AG04450 (cell line): Measurements from ENCODE around the gene SLC38A5. TPM values are rescaled to one million over a fixed set of nuclear protein-coding genes. Genes with fewer than 3 reads are reported as not detected.

ENCODE experiments used
- CTCF ChIA-PET: fragments of 300-600, 350-600 bp; formaldehyde crosslinking; extraction: SDS; loops from one replicate; lab custom pipeline; 2022; ENCODE audit warnings: antibody characterized with exemption, inconsistent platforms; lab: Charles Lee
- POLR2A ChIA-PET: fragments of 350-600 bp; formaldehyde crosslinking; extraction: SDS; loops from one replicate; lab custom pipeline; 2021; ENCODE audit warnings: antibody characterized with exemption, inconsistent platforms; lab: Yijun Ruan, JAX
- DNase-seq: peaks from one replicate; pipeline ENCODE4 v3.0.0-alpha.2; 2011; ENCODE audit warnings: low read depth, low spot score
- H3K27ac ChIP-seq: one replicate; pipeline ENCODE4 v1.5.1; 2012; ENCODE audit warnings: low read depth, low read length, control low read depth
- H3K27me3 ChIP-seq: one replicate; pipeline ENCODE4 v1.6.0; 2012; ENCODE audit warnings: low read length; ENCODE audit not compliant: control insufficient read depth, insufficient read depth
- H3K4me3 ChIP-seq: 2 replicates; pipeline ENCODE4 v1.5.1; 2011; ENCODE audit warnings: mild to moderate bottlenecking, low read depth, low read length, control low read depth
- H3K9me3 ChIP-seq: 2 replicates; pipeline ENCODE4 v1.5.1; 2012; ENCODE audit warnings: low read length; ENCODE audit not compliant: control insufficient read depth, insufficient read depth
- CTCF ChIP-seq: IDR thresholded peaks from 2 replicates; pipeline ENCODE4 v1.5.1; 2011; ENCODE audit warnings: low read depth, low read length, control low read depth, inconsistent platforms
- polyA plus RNA-seq: library from polyadenylated mRNA; depleted of rRNA; stranded (reverse); fragments of >200 nt; gene quantifications from 2 replicates; pipeline ENCODE4 v1.2.3, GENCODE V29; 2011

Gene SLC38A5
- polyA plus RNA-seq, 1 experiment: 19.1 TPM

GRCh38 chrX:48472225-48472624 lies 2.2 kb upstream of the SLC38A5 start:
- CTCF ChIA-PET: no interaction called here

DNA sequence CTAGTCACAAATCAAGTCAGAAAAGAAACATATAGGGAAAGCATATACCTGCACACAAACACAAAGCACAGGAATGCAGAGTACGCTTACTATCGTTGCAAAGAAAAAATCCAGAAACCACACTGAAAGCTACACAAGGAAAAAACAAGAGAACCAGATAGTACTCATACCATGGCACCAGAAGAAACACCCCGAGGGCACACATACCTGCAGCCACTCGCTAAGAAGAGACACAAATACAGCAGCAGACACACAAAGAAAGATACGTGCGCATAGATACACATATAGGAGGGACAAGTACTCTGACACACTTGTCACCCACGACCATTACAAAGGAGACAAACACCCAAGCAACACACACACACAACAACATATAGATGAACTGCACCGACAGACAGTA lies 1.4 kb upstream of the SLC38A5 start:
- no peaks in the 10 kb centered on the region for H3K9me3 ChIP-seq
- DNase-seq: no peak
- ChIA-PET CTCF (interaction anchor here (1.0 kb wide), 1 partner anchor 23 kb away, joined by 3 read pairs; no protein-coding TSS in a partner anchor), POLR2A (no interaction called here)
- no peak overlapping the region for H3K27ac ChIP-seq
- TF ChIP-seq CTCF: no peak
- H3K27me3 ChIP-seq: no peaks in the 10 kb centered on the region
- H3K4me3 ChIP-seq: no peak overlapping the region

More at GRCh38 chrX:48472225-48472624, 2.2 kb upstream of the SLC38A5 start:
- Histone ChIP-seq H3K27me3 (no peaks in the 10 kb centered on the region), H3K27ac (no peak overlapping the region), H3K9me3 (no peaks in the 10 kb centered on the region), H3K4me3 (no peak overlapping the region)
- no peak for TF ChIP-seq CTCF
- POLR2A ChIA-PET: no interaction called here
- no peak for DNase-seq

- H3K27me3 ChIP-seq: no peaks in the 10 kb centered on the region
- ChIA-PET POLR2A (no interaction called here), CTCF (interaction anchor here (1.0 kb wide), 1 partner anchor 23 kb away, joined by 3 read pairs; no protein-coding TSS in a partner anchor)
- DNase-seq: no peak
- H3K4me3 ChIP-seq: no peak overlapping the region
- H3K9me3 ChIP-seq: no peaks in the 10 kb centered on the region
- no peak for TF ChIP-seq CTCF
- no peak overlapping the region for H3K27ac ChIP-seq
These were observed 716 bp upstream of the SLC38A5 start for GRCh38 chrX:48470833-48471118.

DNA sequence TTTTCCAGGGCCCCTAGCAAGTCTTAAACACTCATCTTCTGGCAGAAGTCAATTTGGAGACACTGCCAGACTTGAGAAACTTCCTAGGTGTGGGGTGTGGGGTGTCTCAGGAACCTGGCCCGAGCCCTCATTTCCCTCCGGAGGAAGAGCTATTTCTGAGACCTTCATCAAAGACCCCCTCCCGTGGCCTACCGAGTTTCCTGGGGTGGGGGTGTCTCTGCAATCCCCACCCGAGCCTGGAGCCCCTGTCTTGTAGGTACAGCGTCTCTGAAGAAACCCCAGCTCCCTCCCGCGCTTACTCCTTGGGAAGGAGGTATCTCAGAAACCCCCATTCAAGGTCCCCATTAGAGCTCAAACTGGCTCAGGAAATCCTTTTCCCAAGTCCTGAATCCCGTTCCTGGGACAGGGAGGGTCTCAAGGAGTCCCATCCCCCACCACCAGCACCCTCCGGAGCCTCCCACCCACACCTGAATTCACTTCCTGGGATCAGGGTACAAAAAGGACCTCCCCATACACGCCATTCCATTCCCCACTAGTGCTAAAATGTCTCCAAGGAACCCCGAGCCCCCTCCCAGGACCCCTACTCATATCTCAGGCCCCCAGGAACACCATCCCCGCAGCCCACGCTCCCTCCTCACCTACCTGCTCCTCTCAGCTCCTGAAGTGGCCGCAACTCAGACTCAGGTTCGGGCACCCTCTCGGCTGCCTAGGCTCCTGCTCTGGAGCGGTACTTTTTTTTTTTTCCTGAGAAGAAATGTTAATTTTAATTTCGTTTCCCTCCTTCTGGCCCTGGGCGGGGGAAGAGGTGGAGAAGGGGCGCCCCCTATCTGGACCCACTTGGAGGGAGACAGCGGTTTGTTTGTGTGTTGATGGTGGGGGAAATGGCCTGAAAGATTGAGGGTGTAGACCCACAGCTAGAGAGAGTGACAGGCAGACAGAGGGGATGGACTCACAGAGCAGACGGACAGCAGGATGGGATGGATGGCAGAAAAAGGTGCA lies 1.1 kb downstream of the SLC38A5 start:
- TF ChIP-seq CTCF: peak; percentile 37
- Histone ChIP-seq H3K9me3 (no peaks in the 10 kb centered on the region), H3K4me3 (peak overlapping the region; percentile 49), H3K27me3 (no peaks in the 10 kb centered on the region), H3K27ac (no peak overlapping the region)
- ChIA-PET CTCF (interaction anchor here (0.7 to 1.1 kb wide), 3 partner anchors 386 to 804 kb away, joined by 4 to 5 read pairs (median 4); no protein-coding TSS in a partner anchor), POLR2A (no interaction called here)
- DNase-seq: no peak

DNA sequence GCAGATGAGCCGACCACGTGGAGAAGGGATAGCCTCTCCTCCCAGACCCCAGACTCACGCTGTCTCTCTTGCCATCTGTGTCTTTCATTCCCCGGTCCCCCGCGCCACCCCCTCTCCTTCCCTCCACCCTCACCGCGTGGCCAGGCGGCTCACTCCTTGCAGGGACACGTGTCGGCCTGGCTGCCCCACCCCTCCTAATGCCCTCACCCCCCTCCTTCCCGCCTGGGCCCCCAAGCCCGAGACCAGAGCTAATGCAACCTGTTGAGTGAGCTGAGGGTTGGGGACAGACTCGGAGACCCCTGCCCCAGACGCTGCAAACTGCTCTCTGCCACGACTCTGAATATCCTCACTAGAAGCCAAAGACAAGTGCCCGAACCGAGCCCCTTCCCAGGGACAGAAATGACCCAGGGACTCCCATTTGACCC lies 1.8 kb downstream of the SLC38A5 start:
- H3K27me3 ChIP-seq: no peaks in the 10 kb centered on the region
- ChIA-PET CTCF (interaction anchor here (1.1 kb wide), 1 partner anchor 385 kb away, joined by 5 read pairs; no protein-coding TSS in a partner anchor), POLR2A (no interaction called here)
- peak overlapping the region; percentile 50 for H3K4me3 ChIP-seq
- TF ChIP-seq CTCF: no peak
- no peaks in the 10 kb centered on the region for H3K9me3 ChIP-seq
- no peak for DNase-seq
- no peak overlapping the region for H3K27ac ChIP-seq
